A549 (cell line): ENCODE results near the gene ANKMY2. TPM values are rescaled to one million over a fixed set of nuclear protein-coding genes. Genes with fewer than 3 reads are reported as not detected.

ENCODE experiments used
- ATAC-seq, 2 experiments: fragments of 200-7000 bp in 1 of 2; fragments of >200 bp in 1 of 2; cut with Nextera tagmentation in 1 of 2; cut with Tn5 transposase in 1 of 2; 3 replicates each; pipeline versions ENCODE4 v1.8.0 to v1.9.1; 2018 to 2020; ENCODE audit warnings: mild to moderate bottlenecking in 1 of 2, moderate library complexity in 1 of 2
- CTCF ChIA-PET: fragments of 300-600 bp; sonication (Branson Sonifier 250); formaldehyde crosslinking; extraction: SDS; loops from one replicate; lab custom pipeline; 2021; ENCODE audit warnings: antibody characterized with exemption, inconsistent platforms; lab: Yijun Ruan, JAX
- POLR2A ChIA-PET: fragments of 350-600 bp; formaldehyde crosslinking; extraction: SDS; loops from one replicate; lab custom pipeline; 2021; ENCODE audit warnings: antibody characterized with exemption, inconsistent platforms; lab: Yijun Ruan, JAX
- DNase-seq, 2 experiments: peaks; one replicate each; pipeline versions ENCODE4 v3.0.0 to v3.0.0-alpha.2; 2011 to 2016; ENCODE audit warnings: low read depth in 1 of 2, low spot score in 1 of 2
- FAIRE-seq: peaks from 2 replicates; lab custom pipeline; 2011; peaks lifted over from hg19 to GRCh38; lab: Jason Lieb, UNC
- H3K27ac ChIP-seq, 2 experiments: fragments of >200 bp; sonication (Bioruptor Twin); formaldehyde crosslinking; 3 replicates each; pipeline ENCODE4 v1.5.1; 2016 to 2017
- H3K4me1 ChIP-seq: fragments of >200 bp; sonication (Bioruptor Twin); formaldehyde crosslinking; 3 replicates; pipeline ENCODE4 v1.6.1; 2016
- H3K4me2 ChIP-seq: fragments of >200 bp; sonication (Bioruptor Twin); formaldehyde crosslinking; 3 replicates; pipeline ENCODE4 v1.6.1; 2016
- H3K4me3 ChIP-seq: fragments of >200 bp; sonication (Bioruptor Twin); formaldehyde crosslinking; 3 replicates; pipeline ENCODE4 v1.5.1; 2016
- H3K9me3 ChIP-seq: fragments of >200 bp; sonication (Bioruptor Twin); formaldehyde crosslinking; 3 replicates; pipeline ENCODE4 v1.6.1; 2016
- CHD4 ChIP-seq: fragments of 200-600 bp; sonication (generic); IDR thresholded peaks from 2 replicates; pipeline ENCODE4 v1.6.1; 2016; ENCODE audit warnings: antibody characterized with exemption, mild to moderate bottlenecking, borderline replicate concordance
- ESRRA ChIP-seq: fragments of 150-350 bp; IDR thresholded peaks from 2 replicates; pipeline ENCODE4 v1.6.1; 2014; ENCODE audit warnings: mild to moderate bottlenecking, low read length, borderline replicate concordance
- GATA3 ChIP-seq: IDR thresholded peaks from 2 replicates; pipeline ENCODE4 v1.6.1; 2012; ENCODE audit warnings: borderline replicate concordance
- HDAC2 ChIP-seq: fragments of 200-600 bp; sonication (generic); IDR thresholded peaks from 2 replicates; pipeline ENCODE4 v1.6.1; 2016
- HOXB5 ChIP-seq: fragments of 250-450 bp; sonication (Bioruptor Pico); IDR thresholded peaks from 2 replicates; pipeline ENCODE4 v1.5.0; 2020; ENCODE audit warnings: mild to moderate bottlenecking, moderate library complexity
- MAZ ChIP-seq: fragments of 150-350 bp; IDR thresholded peaks from 2 replicates; pipeline ENCODE4 v1.6.1; 2014; ENCODE audit warnings: antibody characterized with exemption, low read depth, low read length, borderline replicate concordance
- NFE2L2 ChIP-seq: fragments of 150-350 bp; conservative IDR thresholded peaks from 2 replicates; pipeline ENCODE4 v1.6.1; 2014; ENCODE audit warnings: low read length
- NPAS2 ChIP-seq: fragments of 250-450 bp; sonication (Bioruptor Pico); IDR thresholded peaks from 2 replicates; pipeline ENCODE4 v1.8.0; 2022; ENCODE audit warnings: mild to moderate bottlenecking, moderate library complexity, borderline replicate concordance
- PBX3 ChIP-seq: IDR thresholded peaks from 2 replicates; pipeline ENCODE4 v1.6.1; 2012
- PHF8 ChIP-seq: fragments of 200-600 bp; sonication (generic); IDR thresholded peaks from 2 replicates; pipeline ENCODE4 v1.6.1; 2016; ENCODE audit warnings: low read depth, mild to moderate bottlenecking, antibody characterized with exemption, moderate library complexity, borderline replicate concordance
- POLR2AphosphoS2 ChIP-seq: conservative IDR thresholded peaks from 2 replicates; pipeline ENCODE4 v1.6.1; 2012; ENCODE audit warnings: low read length, improper control_type of control experiment, inconsistent platforms
- RARB ChIP-seq: fragments of 250-450 bp; sonication (Bioruptor Pico); IDR thresholded peaks from 2 replicates; pipeline ENCODE4 v1.8.0; 2021; ENCODE audit warnings: mild to moderate bottlenecking, moderate library complexity
- RCOR1 ChIP-seq: fragments of 150-350 bp; IDR thresholded peaks from 2 replicates; pipeline ENCODE4 v1.6.1; 2014; ENCODE audit warnings: antibody characterized with exemption, low read length, low read depth
- RFX5 ChIP-seq: fragments of 450-650 bp; IDR thresholded peaks from 2 replicates; pipeline ENCODE4 v1.7.1; 2014; ENCODE audit warnings: antibody characterized with exemption, mild to moderate bottlenecking, moderate library complexity
- RNF2 ChIP-seq: fragments of 200-600 bp; sonication (generic); IDR thresholded peaks from 2 replicates; pipeline ENCODE4 v1.6.1; 2016; ENCODE audit warnings: low read depth, mild to moderate bottlenecking, antibody characterized with exemption, moderate library complexity, borderline replicate concordance
- SMC3 ChIP-seq: fragments of >200 bp; sonication (Bioruptor Twin); formaldehyde crosslinking; IDR thresholded peaks from 3 replicates; pipeline ENCODE4 v1.6.1; 2018; ENCODE audit warnings: inconsistent platforms
- TP53 ChIP-seq: fragments of 250-450 bp; sonication (Bioruptor Pico); IDR thresholded peaks from 2 replicates; pipeline ENCODE4 v1.5.0; 2021; ENCODE audit warnings: mild to moderate bottlenecking, moderate library complexity
- ZC3H11A ChIP-seq: fragments of 450-650 bp; IDR thresholded peaks from 2 replicates; pipeline ENCODE4 v1.6.1; 2014; ENCODE audit warnings: antibody characterized with exemption, mild to moderate bottlenecking
- ZNF302 ChIP-seq: fragments of 250-450 bp; sonication (Bioruptor Pico); IDR thresholded peaks from 2 replicates; pipeline ENCODE4 v1.9.0; 2021; ENCODE audit warnings: inconsistent platforms, mild to moderate bottlenecking, moderate library complexity
- WGBS: methylation state at CpG from one replicate; pipeline ENCODE4 v1.1.6; 2017; ENCODE audit errors: missing lambda C conversion rate; 5-methylcytosine and 5-hydroxymethylcytosine counted together
- polyA plus RNA-seq, 4 experiments: library from polyadenylated mRNA; depleted of rRNA in 3 of 4; stranded (reverse); fragments of >200 nt; fragmentation: RNase III in 1 of 4; extraction: RNeasy Plus Mini Kit Qiagen cat#74134 plus additional on column Dnase treatment in 1 of 4; gene quantifications; 2 replicates in 3 of 4; 3 replicates in 1 of 4; pipeline ENCODE4 v1.2.3, GENCODE V29; 2011 to 2017
- TF ChIP-seq, protein P1 (sequence below): IDR thresholded peaks from 2 replicates; pipeline ENCODE4 v1.6.1; 2012; ENCODE audit warnings: low read depth, borderline replicate concordance
- TF ChIP-seq, protein P2 (sequence below): fragments of 150-350 bp; IDR thresholded peaks from 2 replicates; pipeline ENCODE4 v1.6.1; 2014; ENCODE audit warnings: low read depth, mild to moderate bottlenecking, low read length

Gene ANKMY2
- polyA plus RNA-seq, 2 of the 4 experiments (the other 2 are of a cell fraction), result 15.3 to 26.1 TPM

DNA sequence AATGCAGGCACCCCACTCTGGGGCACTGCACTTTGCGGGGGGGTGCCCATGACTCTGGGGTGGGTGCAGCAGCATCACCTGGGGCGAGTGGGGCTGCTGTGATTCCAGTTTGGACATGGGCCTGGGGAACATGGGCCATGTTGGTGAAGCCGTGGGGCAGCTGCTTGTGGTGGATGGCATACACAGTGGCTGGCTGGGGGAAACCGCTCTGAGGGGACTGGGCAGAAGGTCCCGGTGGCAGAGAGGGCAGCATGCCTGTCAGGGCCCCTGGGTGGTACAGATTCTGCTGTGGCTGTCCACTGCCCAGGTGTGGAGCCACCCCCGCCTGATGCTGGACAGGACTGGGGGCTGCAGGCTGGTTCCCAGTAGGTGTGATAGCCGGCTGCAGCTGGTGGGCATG, 61.7 kb downstream of the ANKMY2 start:
- DNase-seq (no peak), FAIRE-seq (no peak), ATAC-seq (no peak)
- no peaks in the 10 kb centered on the region for H3K4me1 ChIP-seq
- TF ChIP-seq ZC3H11A (no peak), HDAC2 (no peak), CHD4 (no peak), TP53 (no peak), SMC3 (no peak), ZNF302 (no peak)
- no peak overlapping the region for H3K4me2 ChIP-seq
- CTCF ChIA-PET, result interaction anchor here (1.0 kb wide), 1 partner anchor 18 kb away, joined by 4 read pairs; no protein-coding TSS in a partner anchor
- 47% methylated on average over 2 of the region's 7 CpGs for WGBS
- H3K9me3 ChIP-seq, result no peaks in the 10 kb centered on the region
- H3K27ac ChIP-seq, result no peak overlapping the region
- no peak overlapping the region for H3K4me3 ChIP-seq
- POLR2A ChIA-PET, result no interaction called here

DNA sequence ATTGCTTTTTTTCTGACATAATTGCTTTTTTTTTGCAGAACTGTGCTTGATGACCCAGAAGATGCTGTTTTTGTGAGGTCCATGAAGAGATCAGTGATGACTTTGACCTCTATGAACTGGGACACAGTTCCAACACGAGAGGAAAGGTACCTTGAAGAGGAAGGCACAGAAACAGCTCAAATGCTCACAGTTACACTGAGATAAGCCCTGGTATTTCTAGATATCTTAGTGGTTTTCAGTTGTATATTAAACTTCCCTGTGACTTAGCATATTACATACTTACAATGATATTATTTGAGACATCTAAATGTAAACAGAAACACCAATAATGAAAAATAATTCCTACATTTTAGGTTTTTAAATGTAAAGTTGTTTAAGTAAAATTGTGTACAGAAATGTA, 64.3 kb downstream of the ANKMY2 start:
- FAIRE-seq (peak; percentile 86), DNase-seq (no peak), ATAC-seq (no peak)
- CTCF ChIA-PET, result no interaction called here
- POLR2A ChIA-PET, result no interaction called here
- 27% methylated on average over 1 of the region's 1 CpG for WGBS
- no peak overlapping the region for H3K4me3 ChIP-seq
- no peak overlapping the region for H3K27ac ChIP-seq
- no peaks in the 10 kb centered on the region for H3K9me3 ChIP-seq
- no peak for TF ChIP-seq HOXB5
- TF ChIP-seq PHF8, result no peak
- no peak for TF ChIP-seq HDAC2
- no peak for TF ChIP-seq ESRRA
- TF ChIP-seq NPAS2 (CRISPR knock-in tag), result no peak
- no peak for TF ChIP-seq RNF2
- TF ChIP-seq GATA3, result no peak
- no peak for TF ChIP-seq NFE2L2
- TF ChIP-seq PBX3, result no peak
- TF ChIP-seq RARB (CRISPR knock-in tag), result no peak
- TF ChIP-seq, protein P1, sequence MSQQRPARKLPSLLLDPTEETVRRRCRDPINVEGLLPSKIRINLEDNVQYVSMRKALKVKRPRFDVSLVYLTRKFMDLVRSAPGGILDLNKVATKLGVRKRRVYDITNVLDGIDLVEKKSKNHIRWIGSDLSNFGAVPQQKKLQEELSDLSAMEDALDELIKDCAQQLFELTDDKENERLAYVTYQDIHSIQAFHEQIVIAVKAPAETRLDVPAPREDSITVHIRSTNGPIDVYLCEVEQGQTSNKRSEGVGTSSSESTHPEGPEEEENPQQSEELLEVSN, result no peak
- no peak overlapping the region for H3K4me2 ChIP-seq
- H3K4me1 ChIP-seq, result no peaks in the 10 kb centered on the region

- no peak for DNase-seq
- Histone ChIP-seq H3K4me3 (no peak overlapping the region), H3K4me1 (no peaks in the 10 kb centered on the region), H3K9me3 (no peaks in the 10 kb centered on the region), H3K27ac (no peak overlapping the region), H3K4me2 (no peak overlapping the region)
- FAIRE-seq, result no peak
- no peak for ATAC-seq
- TF ChIP-seq RCOR1 (no peak), POLR2AphosphoS2 (no peak), SMC3 (no peak), RFX5 (no peak), MAZ (no peak)
- TF ChIP-seq, protein P2, sequence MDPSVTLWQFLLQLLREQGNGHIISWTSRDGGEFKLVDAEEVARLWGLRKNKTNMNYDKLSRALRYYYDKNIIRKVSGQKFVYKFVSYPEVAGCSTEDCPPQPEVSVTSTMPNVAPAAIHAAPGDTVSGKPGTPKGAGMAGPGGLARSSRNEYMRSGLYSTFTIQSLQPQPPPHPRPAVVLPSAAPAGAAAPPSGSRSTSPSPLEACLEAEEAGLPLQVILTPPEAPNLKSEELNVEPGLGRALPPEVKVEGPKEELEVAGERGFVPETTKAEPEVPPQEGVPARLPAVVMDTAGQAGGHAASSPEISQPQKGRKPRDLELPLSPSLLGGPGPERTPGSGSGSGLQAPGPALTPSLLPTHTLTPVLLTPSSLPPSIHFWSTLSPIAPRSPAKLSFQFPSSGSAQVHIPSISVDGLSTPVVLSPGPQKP, result no peak
- CTCF ChIA-PET, result no interaction called here
- 49% methylated on average over 8 of the region's 8 CpGs for WGBS
- POLR2A ChIA-PET, result no interaction called here
These were observed 66.3 kb downstream of the ANKMY2 start for GRCh38 chr7:16579216-16579615.
